HG03442 (cell line): ENCODE results near the gene CHN2.

Experiments used
- ATAC-seq: cut with Tn5 transposase; IDR thresholded peaks from one replicate; pipeline ENCODE4 v1.9.1; 2021; ENCODE audit warnings: mild to moderate bottlenecking, moderate library complexity; ENCODE audit not compliant: unreplicated experiment

CHN2 gene

GRCh38 chr7:29457141-29457561 is 262.6 kb downstream of the CHN2 start:
- ATAC-seq = no peak

- no peak for ATAC-seq
Measured at GRCh38 chr7:29457565-29458011, 263.0 kb downstream of the CHN2 start.

GRCh38 chr7:29458933-29459332 is 264.4 kb downstream of the CHN2 start:
- no peak for ATAC-seq

- ATAC-seq = no peak
Measured at GRCh38 chr7:29459589-29459988, 265.0 kb downstream of the CHN2 start.

GRCh38 chr7:29461996-29462395 is 267.4 kb downstream of the CHN2 start:
- no peak for ATAC-seq

DNA sequence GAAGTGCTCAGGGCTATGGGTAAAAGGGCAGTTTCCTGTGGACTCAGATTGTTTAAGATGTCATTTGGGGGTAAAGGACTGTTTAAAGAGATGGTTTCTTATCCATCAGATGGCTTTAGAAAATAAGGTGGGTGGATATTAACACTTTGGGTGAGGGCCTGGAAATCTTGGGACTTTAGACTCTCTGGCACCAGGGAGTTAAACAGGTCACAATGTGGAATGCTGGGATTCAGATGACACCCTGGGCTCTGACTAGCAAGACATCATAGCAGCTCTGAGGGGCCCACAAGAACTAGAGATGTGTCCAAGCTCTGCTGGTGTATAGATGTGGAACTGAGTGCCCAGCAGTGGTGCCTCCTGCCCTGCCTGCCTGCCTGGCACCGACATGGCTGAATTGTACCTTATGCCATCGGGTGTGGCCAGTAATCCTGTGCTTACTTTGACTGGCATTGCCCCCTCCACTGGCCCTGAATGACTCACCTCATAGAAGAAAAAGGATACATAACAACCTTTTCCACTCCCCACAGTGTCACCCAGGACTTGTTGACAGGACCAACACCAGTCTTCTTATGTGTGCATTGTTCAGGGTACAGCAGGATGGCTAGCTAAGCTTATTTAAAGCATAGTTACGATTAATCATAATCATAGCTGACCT is 269.1 kb downstream of the CHN2 start:
- ATAC-seq = no peak

GRCh38 chr7:29464753-29465152 is 270.2 kb downstream of the CHN2 start:
- no peak for ATAC-seq

- ATAC-seq = no peak
Measured at GRCh38 chr7:29467193-29467926, 272.8 kb downstream of the CHN2 start.

GRCh38 chr7:29468196-29468595 is 273.6 kb downstream of the CHN2 start:
- ATAC-seq = no peak

- ATAC-seq = no peak
Measured at GRCh38 chr7:29469281-29469680, 274.7 kb downstream of the CHN2 start.

DNA sequence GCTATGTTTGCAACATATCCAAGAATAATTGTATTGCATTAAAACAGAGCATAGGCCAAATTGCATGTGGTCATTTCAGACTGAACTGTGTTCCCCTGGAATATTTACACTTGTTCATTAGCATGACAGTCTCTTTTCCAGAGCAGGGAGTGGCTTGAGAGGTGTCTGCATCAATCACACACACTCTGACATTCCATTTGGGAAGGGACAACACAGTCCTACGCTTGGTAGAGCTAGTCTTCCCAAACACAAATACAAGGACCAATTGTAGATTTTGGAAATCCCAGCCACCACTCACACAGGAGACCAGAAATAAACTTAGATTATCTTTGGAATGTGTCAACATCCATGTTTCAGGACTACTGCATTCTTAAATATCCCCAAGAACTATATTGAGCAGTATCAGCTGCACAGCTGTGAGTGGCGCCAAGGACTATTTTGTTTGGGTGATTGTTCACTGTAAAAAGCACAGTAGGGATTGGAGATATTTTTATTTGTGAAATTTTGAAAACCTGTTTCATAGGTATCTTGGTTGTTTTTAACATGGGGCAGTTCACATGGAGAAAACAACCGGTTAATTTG is 275.5 kb downstream of the CHN2 start:
- no peak for ATAC-seq

- no peak for ATAC-seq
Measured at GRCh38 chr7:29471444-29472138, 277.0 kb downstream of the CHN2 start.

DNA sequence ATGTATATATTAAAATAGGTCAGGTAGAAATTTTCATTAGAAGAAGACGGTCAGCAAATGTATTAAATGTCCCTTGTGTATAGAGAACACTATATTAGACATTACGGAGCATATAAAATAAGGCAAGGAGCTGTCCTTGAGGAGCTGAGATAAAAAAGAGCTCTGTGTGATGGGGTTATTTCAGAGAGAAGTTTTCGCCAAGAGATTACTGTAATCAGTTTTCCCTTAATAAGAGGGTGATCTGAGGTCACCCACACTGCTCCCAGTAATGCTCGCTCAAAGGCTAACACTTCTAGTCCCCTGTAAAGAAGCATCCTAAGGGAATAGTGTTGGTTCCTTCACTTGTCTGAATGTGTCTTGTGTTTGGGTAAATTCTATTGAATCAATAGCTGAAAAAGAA is 282.3 kb downstream of the CHN2 start:
- no peak for ATAC-seq

- no peak for ATAC-seq
Measured at GRCh38 chr7:29478226-29478625, 283.7 kb downstream of the CHN2 start.

DNA sequence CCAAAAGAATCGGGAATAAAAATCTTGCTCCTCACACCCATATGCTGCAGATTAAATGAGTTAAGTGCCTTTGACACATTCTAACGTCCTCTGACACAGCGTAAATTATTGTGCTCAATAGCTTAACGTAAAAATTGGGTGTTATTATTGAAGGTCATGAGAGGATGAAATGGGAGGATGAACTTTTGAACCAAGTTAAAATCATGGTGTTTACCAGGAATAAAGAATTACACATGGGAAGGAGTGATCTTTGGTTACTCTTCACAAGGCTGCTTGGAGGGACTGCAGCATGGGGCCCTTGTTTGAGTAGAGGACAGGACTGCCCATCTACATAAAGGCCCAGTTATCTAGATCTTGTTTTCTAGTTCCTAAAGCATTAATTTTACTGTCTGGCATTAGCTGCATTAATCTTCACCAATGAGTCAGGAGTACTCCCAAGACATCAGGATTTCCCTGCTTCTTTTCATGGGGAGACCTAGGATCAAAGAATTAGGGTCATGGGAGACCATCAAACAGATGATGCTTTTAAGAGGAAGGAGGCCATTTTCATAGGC is 284.2 kb downstream of the CHN2 start:
- no peak for ATAC-seq

DNA sequence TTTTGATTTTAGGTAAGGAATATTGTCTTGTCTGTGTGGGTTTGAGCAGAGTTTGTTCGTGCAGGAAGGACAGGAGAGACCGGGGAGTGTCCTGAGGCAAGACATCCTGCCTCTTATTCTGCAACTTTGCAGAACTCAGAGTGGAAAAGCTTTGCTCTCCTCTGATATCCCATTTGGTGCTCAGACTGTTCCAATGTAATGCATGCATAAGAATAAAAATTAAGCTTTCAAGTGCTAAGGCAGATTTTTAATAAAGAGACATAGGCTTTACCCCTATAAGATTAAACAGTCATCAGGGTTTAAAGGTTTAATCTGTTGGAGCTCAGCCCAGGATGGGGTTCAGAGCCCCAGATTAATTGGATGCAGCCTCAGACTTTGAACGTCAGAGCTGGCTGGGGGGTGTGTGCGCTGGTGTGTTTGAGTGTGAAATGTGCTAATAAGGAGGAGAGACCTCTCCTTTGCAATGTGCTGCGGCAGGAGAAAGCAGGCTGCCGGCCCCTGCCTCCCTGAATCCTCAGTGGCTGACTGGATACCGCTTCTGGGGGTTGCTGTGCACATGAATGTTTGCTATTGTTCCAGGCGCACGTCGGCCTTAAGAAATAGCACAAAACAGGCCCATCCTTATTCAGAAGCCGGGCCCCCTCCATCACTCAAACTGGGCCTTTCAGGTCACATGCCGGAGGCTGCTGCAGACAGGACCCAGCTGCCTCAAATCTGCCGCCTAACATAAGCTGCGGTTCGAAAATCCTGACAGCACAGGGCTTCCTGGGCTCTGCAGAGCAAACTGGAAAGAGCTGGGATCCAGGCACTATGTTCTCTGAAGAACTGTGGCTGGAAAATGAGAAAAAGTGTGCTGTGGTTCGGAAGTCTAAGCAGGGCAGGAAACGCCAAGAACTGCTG is 285.0 kb downstream of the CHN2 start:
- ATAC-seq = no peak

DNA sequence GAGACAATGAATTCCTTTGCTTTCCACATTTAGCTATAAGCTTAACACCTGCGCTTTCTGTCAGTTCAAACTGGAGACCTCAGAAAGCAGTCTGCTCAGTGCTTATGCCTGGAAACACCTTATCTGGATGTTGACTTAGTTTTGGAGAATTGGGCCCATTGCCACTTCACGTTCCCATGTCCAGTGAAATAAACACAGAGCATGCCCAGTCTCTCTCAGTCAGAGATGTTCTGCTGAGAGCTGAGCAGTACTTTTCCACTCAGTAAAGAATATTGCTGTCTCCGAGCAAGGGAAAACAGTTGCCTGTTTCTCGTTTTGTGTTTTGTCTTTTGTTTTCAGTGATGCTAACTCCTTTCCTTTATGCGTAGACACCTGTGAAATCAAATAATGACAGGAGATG is 285.9 kb downstream of the CHN2 start:
- ATAC-seq = no peak

- no peak for ATAC-seq
Measured at GRCh38 chr7:29480934-29481651, 286.5 kb downstream of the CHN2 start.

DNA sequence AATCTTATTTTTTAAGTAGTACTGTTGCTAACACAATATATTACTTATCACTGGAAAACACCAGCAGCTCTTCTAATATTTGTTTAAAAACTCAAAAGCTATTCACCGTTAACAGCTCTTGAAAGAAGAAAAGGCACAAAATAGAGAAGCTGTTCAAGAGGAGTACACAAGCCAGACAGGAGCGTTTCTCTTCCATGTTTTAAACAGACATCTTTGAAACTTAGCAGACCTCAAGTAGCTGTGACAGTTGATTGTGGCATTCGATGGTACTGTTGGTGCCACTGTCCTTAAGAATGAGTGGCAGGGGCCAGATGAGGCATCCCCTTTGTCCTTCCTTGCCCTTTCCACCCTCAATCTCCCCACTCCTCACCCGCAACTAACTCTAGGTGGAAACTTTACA is 287.5 kb downstream of the CHN2 start:
- no peak for ATAC-seq
